MM.1S (cell line): Measurements from ENCODE around the gene SMYD1.

Experiments used
- CTCF ChIP-seq: fragments of 300-600 bp; sonication (generic); IDR thresholded peaks from 2 replicates; pipeline ENCODE4 v1.5.1; 2016; ENCODE audit warnings: antibody characterized with exemption, low read length, mixed read lengths
- EZH2 ChIP-seq: fragments of 300-600 bp; sonication (generic); optimal IDR thresholded peaks from 2 replicates; pipeline ENCODE3; 2017; ENCODE audit warnings: low read depth, mild to moderate bottlenecking, antibody characterized with exemption, low read length, mixed read lengths

- no peak for TF ChIP-seq CTCF
- TF ChIP-seq EZH2, result no peak
These were observed 20.1 kb downstream of the SMYD1 start for GRCh38 chr2:88087763-88088162.
